Measurements from ENCODE around the gene HHAT.

The HHAT gene

GRCh38 chr1:210532223-210532598 lies 203.5 kb downstream of the HHAT start:
- no peak for DNase-seq

GRCh38 chr1:210535761-210536160 lies 207.1 kb downstream of the HHAT start:
- DNase-seq = no peak

- DNase-seq = no peak
These were observed 207.7 kb downstream of the HHAT start for GRCh38 chr1:210536254-210536961.

GRCh38 chr1:210540288-210540687 lies 211.6 kb downstream of the HHAT start:
- DNase-seq = no peak

GRCh38 chr1:210541680-210542358 lies 213.1 kb downstream of the HHAT start:
- no peak for DNase-seq

GRCh38 chr1:210551899-210552298 lies 223.2 kb downstream of the HHAT start:
- DNase-seq = no peak

GRCh38 chr1:210553711-210554110 lies 225.0 kb downstream of the HHAT start:
- no peak for DNase-seq

GRCh38 chr1:210554382-210554781 lies 225.7 kb downstream of the HHAT start:
- no peak for DNase-seq

GRCh38 chr1:210556475-210556874 lies 227.8 kb downstream of the HHAT start:
- DNase-seq = no peak

- no peak for DNase-seq
These were observed 228.8 kb downstream of the HHAT start for GRCh38 chr1:210557426-210558077.

- DNase-seq = no peak
These were observed 229.6 kb downstream of the HHAT start for GRCh38 chr1:210558302-210558701.

GRCh38 chr1:210565306-210565705 lies 236.6 kb downstream of the HHAT start:
- DNase-seq = no peak

GRCh38 chr1:210568631-210569030 lies 239.9 kb downstream of the HHAT start:
- no peak for DNase-seq

- DNase-seq = no peak
These were observed 241.4 kb downstream of the HHAT start for GRCh38 chr1:210570116-210570515.

- no peak for DNase-seq
These were observed 242.9 kb downstream of the HHAT start for GRCh38 chr1:210571356-210572284.

- no peak for DNase-seq
These were observed 244.4 kb downstream of the HHAT start for GRCh38 chr1:210573141-210573540.

GRCh38 chr1:210582205-210582970 lies 253.7 kb downstream of the HHAT start:
- DNase-seq = no peak

- peak in 55 of 58 donors; percentile 27 to 96 (median 79) for DNase-seq
These were observed 255.9 kb downstream of the HHAT start for GRCh38 chr1:210584439-210585113.

GRCh38 chr1:210586771-210587170 lies 258.1 kb downstream of the HHAT start:
- peak in 52 of 58 donors; percentile 12 to 83 (median 46) for DNase-seq

GRCh38 chr1:210587566-210587965 lies 258.9 kb downstream of the HHAT start:
- DNase-seq = no peak

Data from anterior cingulate cortex (tissue), 58 donors.